Activated CD4-positive, alpha-beta T cell treated with anti-CD3 and anti-CD28 coated beads, Interleukin-2, amount 10 ng/mL, durations not matched to agents 24 days and 14 days (primary cell): ENCODE results near the gene MRPL4. TPM values are rescaled to one million over a fixed set of nuclear protein-coding genes. Genes with fewer than 3 reads are reported as not detected.
"Not testable (repeated sequence)": the region's sequence is repeated elsewhere in the genome, so short reads cannot be mapped to it uniquely, and the experiment has no call there.

Experiments used
- DNase-seq: peaks from one replicate; pipeline ENCODE4 v3.0.0; 2022
- H3K27ac Mint-ChIP-seq: one replicate; pipeline ENCODE4 v1.8.0; 2022; ENCODE audit warnings: mild to moderate bottlenecking, mixed read lengths
- H3K27me3 Mint-ChIP-seq: one replicate; pipeline ENCODE4 v1.8.0; 2022; ENCODE audit warnings: mixed read lengths
- H3K36me3 Mint-ChIP-seq: one replicate; pipeline ENCODE4 v1.8.0; 2022; ENCODE audit warnings: low read depth, mild to moderate bottlenecking, mixed read lengths
- H3K4me1 Mint-ChIP-seq: one replicate; pipeline ENCODE4 v1.8.0; 2021; ENCODE audit warnings: mixed read lengths
- H3K4me3 Mint-ChIP-seq: one replicate; pipeline ENCODE4 v1.8.0; 2022; ENCODE audit warnings: mild to moderate bottlenecking, moderate library complexity, mixed read lengths
- H3K9me3 Mint-ChIP-seq: one replicate; pipeline ENCODE4 v1.8.0; 2021; ENCODE audit warnings: mixed read lengths
- intact Hi-C: fragments of 100-400 bp; cut with micrococcal nuclease; formaldehyde crosslinking; loops from one replicate; pipeline ENCODE4 v1.15.1; 2023
- total RNA-seq: library from RNA; stranded (reverse); gene quantifications from 2 replicates; pipeline ENCODE4 v1.2.3, GENCODE V29; 2022

The MRPL4 gene
- total RNA-seq, 1 donor from 2014 or later, result 174 TPM

DNA sequence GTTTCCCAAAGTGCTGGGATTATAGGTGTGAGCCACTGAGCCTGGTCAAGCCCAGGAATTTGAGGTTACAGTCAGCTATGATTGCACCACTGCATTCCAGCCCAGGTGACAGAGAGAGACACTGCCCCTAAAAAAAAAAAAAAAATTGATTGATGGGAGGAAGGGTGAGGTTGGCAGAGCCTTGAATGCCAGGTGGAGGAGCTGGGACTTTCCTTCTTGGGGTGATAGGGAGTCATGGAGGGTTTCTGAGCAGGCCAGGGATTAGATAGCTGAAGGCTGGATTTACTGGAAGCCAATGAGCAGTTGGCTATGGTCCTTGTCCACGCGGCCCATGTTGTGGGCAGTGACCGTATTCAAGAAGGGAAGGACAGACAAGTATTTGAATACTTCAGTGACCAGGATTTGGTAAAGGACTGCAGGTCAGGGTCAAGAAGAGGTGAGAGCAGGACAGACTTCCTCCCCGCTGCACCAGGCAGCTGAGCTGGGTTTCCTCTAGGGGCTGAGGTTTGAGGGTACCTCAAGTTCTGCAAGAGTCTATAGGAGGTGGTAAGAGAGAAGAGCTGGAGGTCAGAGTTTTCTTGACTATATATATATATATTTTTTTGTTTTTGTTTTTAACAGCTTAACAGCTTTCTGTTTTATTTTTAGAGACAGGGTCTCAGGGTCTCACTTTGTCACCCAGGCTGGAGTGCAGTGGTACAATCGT lies 27.9 kb downstream of the MRPL4 start:
- H3K9me3 Mint-ChIP-seq, result no peaks in the 10 kb centered on the region
- H3K27ac Mint-ChIP-seq, result peak overlapping the region; percentile 74
- H3K4me3 Mint-ChIP-seq, result no peak overlapping the region
- H3K27me3 Mint-ChIP-seq, result no peaks in the 10 kb centered on the region
- DNase-seq, result no peak
- peaks cover 22% of the 10 kb centered on the region for H3K4me1 Mint-ChIP-seq
- intact Hi-C loops, result no loop called here
- peaks cover 60% of the 10 kb centered on the region for H3K36me3 Mint-ChIP-seq

DNA sequence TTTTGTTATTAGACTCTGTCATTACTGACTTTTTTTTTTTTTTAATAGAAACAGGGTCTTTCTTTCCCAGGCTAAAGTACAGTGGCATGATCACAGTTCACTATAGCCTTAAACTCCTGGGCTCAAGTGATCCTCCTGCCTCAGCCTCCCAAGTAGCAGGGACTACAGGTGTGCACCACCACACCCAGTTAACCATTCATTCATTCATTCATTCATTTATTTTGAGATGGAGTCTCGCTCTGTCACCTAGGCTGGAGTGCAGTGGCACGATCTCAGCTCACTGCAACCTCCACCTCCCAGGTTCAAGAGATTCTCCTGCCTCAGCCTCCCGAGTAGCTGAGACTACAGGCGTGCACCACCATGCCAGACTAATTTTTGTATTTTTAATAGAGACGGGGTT lies 30.0 kb downstream of the MRPL4 start:
- H3K27me3 Mint-ChIP-seq, H3K4me3 Mint-ChIP-seq, H3K27ac Mint-ChIP-seq, H3K9me3 Mint-ChIP-seq, DNase-seq, intact Hi-C loops: not testable (repeated sequence)
- Mint-ChIP-seq H3K4me1 (peaks cover 41% of the 10 kb centered on the region), H3K36me3 (peaks cover 70% of the 10 kb centered on the region)

DNA sequence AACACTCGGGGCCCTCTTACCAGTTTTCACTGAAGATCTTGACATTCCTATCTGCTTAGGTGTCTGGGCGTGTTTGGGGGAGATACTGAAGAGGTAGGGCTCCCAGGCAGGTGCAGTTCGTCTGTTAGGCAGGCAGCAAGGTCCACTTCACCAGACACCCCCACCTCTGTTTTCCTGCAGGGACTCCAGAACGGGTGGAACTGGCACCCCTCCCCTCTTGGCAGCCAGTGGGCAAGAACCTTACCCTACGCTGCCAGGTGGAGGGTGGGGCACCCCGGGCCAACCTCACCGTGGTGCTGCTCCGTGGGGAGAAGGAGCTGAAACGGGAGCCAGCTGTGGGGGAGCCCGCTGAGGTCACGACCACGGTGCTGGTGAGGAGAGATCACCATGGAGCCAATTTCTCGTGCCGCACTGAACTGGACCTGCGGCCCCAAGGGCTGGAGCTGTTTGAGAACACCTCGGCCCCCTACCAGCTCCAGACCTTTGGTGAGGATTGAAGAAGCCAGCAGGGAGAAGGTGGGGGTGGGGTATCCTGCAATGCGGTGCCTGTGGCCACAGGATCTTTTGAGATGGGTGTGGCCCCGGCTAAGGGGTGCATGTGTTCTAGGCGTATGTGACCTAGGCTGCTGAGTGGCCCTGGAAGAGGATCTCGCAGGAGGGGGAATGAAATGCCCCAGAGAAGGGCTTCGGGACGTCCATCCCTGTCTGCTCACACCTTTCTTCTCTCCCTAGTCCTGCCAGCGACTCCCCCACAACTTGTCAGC lies 31.5 kb downstream of the MRPL4 start:
- H3K27me3 Mint-ChIP-seq, result peaks cover 4% of the 10 kb centered on the region
- no peak overlapping the region for H3K27ac Mint-ChIP-seq
- H3K4me1 Mint-ChIP-seq, result peaks cover 45% of the 10 kb centered on the region
- DNase-seq, result no peak
- no peaks in the 10 kb centered on the region for H3K9me3 Mint-ChIP-seq
- intact Hi-C loops, result no loop called here
- peaks cover 57% of the 10 kb centered on the region for H3K36me3 Mint-ChIP-seq
- no peak overlapping the region for H3K4me3 Mint-ChIP-seq

DNA sequence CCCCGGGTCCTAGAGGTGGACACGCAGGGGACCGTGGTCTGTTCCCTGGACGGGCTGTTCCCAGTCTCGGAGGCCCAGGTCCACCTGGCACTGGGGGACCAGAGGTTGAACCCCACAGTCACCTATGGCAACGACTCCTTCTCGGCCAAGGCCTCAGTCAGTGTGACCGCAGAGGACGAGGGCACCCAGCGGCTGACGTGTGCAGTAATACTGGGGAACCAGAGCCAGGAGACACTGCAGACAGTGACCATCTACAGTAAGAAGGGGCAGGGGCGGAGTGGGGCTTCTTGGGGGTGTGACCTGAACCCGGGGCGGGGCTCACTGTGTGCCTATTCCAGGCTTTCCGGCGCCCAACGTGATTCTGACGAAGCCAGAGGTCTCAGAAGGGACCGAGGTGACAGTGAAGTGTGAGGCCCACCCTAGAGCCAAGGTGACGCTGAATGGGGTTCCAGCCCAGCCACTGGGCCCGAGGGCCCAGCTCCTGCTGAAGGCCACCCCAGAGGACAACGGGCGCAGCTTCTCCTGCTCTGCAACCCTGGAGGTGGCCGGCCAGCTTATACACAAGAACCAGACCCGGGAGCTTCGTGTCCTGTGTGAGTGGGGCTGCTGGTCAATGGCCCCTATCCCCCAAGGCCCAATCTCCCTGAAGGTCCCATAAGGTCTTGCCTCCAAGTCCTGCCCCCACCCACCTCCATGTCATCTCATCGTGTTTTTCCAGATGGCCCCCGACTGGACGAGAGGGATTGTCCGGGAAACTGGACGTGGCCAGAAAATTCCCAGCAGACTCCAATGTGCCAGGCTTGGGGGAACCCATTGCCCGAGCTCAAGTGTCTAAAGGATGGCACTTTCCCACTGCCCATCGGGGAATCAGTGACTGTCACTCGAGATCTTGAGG lies 32.3 kb downstream of the MRPL4 start:
- intact Hi-C loops, result no loop called here
- no peaks in the 10 kb centered on the region for H3K9me3 Mint-ChIP-seq
- no peak overlapping the region for H3K4me3 Mint-ChIP-seq
- H3K27ac Mint-ChIP-seq, result no peak overlapping the region
- peaks cover 52% of the 10 kb centered on the region for H3K36me3 Mint-ChIP-seq
- H3K4me1 Mint-ChIP-seq, result peaks cover 46% of the 10 kb centered on the region
- peaks cover 10% of the 10 kb centered on the region for H3K27me3 Mint-ChIP-seq
- no peak for DNase-seq

DNA sequence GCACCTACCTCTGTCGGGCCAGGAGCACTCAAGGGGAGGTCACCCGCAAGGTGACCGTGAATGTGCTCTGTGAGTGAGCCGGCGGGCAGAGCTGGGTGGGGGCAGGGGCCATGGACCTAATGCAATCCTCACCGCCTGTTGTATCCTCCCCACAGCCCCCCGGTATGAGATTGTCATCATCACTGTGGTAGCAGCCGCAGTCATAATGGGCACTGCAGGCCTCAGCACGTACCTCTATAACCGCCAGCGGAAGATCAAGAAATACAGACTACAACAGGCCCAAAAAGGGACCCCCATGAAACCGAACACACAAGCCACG lies 32.9 kb downstream of the MRPL4 start:
- Mint-ChIP-seq H3K27ac (peak overlapping the region; percentile 7), H3K4me1 (peaks cover 42% of the 10 kb centered on the region), H3K36me3 (peaks cover 49% of the 10 kb centered on the region), H3K4me3 (peak overlapping the region; percentile 12), H3K9me3 (no peaks in the 10 kb centered on the region), H3K27me3 (peaks cover 10% of the 10 kb centered on the region)
- intact Hi-C loops, result no loop called here
- no peak for DNase-seq

DNA sequence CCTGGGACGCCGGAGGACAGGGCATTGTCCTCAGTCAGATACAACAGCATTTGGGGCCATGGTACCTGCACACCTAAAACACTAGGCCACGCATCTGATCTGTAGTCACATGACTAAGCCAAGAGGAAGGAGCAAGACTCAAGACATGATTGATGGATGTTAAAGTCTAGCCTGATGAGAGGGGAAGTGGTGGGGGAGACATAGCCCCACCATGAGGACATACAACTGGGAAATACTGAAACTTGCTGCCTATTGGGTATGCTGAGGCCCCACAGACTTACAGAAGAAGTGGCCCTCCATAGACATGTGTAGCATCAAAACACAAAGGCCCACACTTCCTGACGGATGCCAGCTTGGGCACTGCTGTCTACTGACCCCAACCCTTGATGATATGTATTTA lies 33.4 kb downstream of the MRPL4 start:
- peaks cover 14% of the 10 kb centered on the region for H3K27me3 Mint-ChIP-seq
- H3K4me3 Mint-ChIP-seq, result peak overlapping the region; percentile 12
- peaks cover 45% of the 10 kb centered on the region for H3K4me1 Mint-ChIP-seq
- intact Hi-C loops, result no loop called here
- peak overlapping the region; percentile 7 for H3K27ac Mint-ChIP-seq
- no peaks in the 10 kb centered on the region for H3K9me3 Mint-ChIP-seq
- H3K36me3 Mint-ChIP-seq, result peaks cover 46% of the 10 kb centered on the region
- DNase-seq, result no peak

DNA sequence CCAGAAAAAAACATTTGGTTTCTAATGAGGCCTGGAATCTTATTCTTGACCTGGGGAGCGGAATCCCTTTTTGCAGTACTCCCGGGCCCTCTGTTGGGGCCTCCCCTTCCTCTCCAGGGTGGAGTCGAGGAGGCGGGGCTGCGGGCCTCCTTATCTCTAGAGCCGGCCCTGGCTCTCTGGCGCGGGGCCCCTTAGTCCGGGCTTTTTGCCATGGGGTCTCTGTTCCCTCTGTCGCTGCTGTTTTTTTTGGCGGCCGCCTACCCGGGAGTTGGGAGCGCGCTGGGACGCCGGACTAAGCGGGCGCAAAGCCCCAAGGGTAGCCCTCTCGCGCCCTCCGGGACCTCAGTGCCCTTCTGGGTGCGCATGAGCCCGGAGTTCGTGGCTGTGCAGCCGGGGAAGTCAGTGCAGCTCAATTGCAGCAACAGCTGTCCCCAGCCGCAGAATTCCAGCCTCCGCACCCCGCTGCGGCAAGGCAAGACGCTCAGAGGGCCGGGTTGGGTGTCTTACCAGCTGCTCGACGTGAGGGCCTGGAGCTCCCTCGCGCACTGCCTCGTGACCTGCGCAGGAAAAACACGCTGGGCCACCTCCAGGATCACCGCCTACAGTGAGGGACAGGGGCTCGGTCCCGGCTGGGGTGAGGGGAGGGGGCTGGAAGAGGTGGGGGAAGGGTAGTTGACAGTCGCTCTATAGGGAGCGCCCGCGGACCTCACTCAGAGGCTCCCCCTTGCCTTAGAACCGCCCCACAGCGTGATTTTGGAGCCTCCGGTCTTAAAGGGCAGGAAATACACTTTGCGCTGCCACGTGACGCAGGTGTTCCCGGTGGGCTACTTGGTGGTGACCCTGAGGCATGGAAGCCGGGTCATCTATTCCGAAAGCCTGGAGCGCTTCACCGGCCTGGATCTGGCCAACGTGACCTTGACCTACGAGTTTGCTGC lies 35.1 kb downstream of the MRPL4 start, which contains the start of gene ICAM4:
Gene ICAM4, plus strand, starts transcription at position 153 of the 935 bp plus-strand sequence. Its CDS starts 58 bp downstream, at position 211.
- intact Hi-C loops, result loop anchor here (1.0 kb wide), 2 partner anchors 8 to 17 kb away; no protein-coding TSS in a partner anchor
- Mint-ChIP-seq H3K4me1 (peaks cover 59% of the 10 kb centered on the region), H3K27me3 (peaks cover 30% of the 10 kb centered on the region), H3K4me3 (peak within 1 kb of the TSS; percentile 67), H3K27ac (peak within 1 kb of the TSS; percentile 26), H3K9me3 (no peaks in the 10 kb centered on the region), H3K36me3 (peaks cover 35% of the 10 kb centered on the region)
- DNase-seq, result peak; percentile 88

DNA sequence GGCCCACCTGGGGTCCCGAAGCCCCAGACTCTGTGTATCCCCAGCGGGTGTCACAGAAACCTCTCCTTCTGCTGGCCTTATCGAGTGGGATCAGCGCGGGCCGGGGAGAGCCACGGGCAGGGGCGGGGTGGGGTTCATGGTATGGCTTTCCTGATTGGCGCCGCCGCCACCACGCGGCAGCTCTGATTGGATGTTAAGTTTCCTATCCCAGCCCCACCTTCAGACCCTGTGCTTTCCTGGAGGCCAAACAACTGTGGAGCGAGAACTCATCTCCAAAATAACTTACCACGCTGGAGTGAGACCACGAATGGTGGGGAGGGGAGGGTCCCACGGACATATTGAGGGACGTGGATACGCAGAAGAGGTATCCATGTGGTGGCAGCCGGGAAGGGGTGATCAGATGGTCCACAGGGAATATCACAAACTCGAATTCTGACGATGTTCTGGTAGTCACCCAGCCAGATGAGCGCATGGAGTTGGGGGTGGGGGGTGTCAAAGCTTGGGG lies 36.7 kb downstream of the MRPL4 start:
- DNase-seq, result peak; percentile 82
- intact Hi-C loops, result no loop called here
- peaks cover 72% of the 10 kb centered on the region for H3K4me1 Mint-ChIP-seq
- H3K27ac Mint-ChIP-seq, result peak overlapping the region; percentile 66
- peak overlapping the region; percentile 88 for H3K4me3 Mint-ChIP-seq
- H3K9me3 Mint-ChIP-seq, result no peaks in the 10 kb centered on the region
- H3K27me3 Mint-ChIP-seq, result peaks cover 41% of the 10 kb centered on the region
- peaks cover 26% of the 10 kb centered on the region for H3K36me3 Mint-ChIP-seq

DNA sequence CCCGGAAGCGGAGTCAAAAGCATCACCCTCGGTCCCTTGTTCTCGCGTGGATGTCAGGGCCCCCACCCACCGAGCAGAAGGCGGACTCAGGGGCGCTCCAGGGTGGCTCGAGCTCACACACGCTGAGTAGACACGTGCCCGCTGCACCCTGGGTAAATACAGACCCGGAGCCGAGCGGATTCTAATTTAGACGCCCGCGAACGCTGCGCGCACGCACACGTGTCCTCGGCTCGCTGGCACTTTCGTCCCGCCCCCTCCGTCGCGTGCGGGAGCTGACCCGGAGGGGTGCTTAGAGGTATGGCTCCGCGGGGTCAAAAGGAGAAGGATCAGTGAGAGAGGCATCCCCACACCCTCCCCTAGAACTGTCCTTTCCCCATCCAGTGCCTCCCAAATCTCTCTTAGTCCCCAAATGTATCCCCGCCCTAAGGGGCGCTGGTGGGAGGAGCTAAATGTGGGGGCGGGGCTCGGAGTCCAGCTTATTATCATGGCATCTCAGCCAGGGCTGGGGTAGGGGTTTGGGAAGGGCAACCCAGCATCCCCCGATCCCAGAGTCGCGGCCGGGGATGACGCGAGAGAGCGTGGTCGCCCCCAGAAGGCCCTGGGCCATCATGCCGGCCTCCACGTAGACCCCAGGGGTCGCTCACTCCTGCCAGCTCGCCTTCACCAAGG lies 37.3 kb downstream of the MRPL4 start:
- peak overlapping the region; percentile 88 for H3K4me3 Mint-ChIP-seq
- peaks cover 22% of the 10 kb centered on the region for H3K36me3 Mint-ChIP-seq
- peaks cover 42% of the 10 kb centered on the region for H3K27me3 Mint-ChIP-seq
- H3K4me1 Mint-ChIP-seq, result peaks cover 73% of the 10 kb centered on the region
- intact Hi-C loops, result no loop called here
- H3K27ac Mint-ChIP-seq, result peak overlapping the region; percentile 66
- H3K9me3 Mint-ChIP-seq, result no peaks in the 10 kb centered on the region
- DNase-seq, result peak; percentile 88

DNA sequence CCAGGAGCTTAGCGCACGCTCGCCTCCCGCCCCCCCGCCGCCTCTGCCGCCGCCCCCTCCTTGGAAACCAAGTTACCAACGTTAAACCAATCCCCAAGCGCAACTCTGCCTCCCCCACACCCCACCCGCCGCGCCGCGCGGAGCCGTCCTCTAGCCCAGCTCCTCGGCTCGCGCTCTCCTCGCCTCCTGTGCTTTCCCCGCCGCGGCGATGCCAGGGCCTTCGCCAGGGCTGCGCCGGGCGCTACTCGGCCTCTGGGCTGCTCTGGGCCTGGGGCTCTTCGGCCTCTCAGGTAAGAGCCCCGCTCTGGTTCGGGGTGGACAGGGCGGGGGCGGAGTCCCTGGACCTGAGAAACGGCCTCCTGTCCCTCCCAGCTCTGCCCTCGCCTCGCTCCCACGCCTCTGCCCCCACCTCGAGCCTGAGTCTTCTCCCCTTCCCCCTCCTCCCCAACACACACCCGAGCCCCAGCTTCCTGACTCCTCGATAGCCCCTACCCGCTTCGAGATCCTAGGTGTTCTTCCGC lies 37.9 kb downstream of the MRPL4 start, which contains the start of gene ICAM5:
Gene ICAM5, plus strand, starts transcription at position 117 of the 521 bp plus-strand sequence. Its CDS starts 92 bp downstream, at position 209.
- Mint-ChIP-seq H3K4me3 (peak within 1 kb of the TSS; percentile 88), H3K4me1 (peaks cover 75% of the 10 kb centered on the region), H3K27me3 (peaks cover 46% of the 10 kb centered on the region), H3K9me3 (no peaks in the 10 kb centered on the region), H3K36me3 (peaks cover 19% of the 10 kb centered on the region), H3K27ac (peak within 1 kb of the TSS; percentile 78)
- intact Hi-C loops, result loop anchor here (1.0 to 5.0 kb wide), 3 partner anchors 20 to 277 kb away; partner anchors contain the start of genes CDKN2D and KRI1
- peak; percentile 81 for DNase-seq

DNA sequence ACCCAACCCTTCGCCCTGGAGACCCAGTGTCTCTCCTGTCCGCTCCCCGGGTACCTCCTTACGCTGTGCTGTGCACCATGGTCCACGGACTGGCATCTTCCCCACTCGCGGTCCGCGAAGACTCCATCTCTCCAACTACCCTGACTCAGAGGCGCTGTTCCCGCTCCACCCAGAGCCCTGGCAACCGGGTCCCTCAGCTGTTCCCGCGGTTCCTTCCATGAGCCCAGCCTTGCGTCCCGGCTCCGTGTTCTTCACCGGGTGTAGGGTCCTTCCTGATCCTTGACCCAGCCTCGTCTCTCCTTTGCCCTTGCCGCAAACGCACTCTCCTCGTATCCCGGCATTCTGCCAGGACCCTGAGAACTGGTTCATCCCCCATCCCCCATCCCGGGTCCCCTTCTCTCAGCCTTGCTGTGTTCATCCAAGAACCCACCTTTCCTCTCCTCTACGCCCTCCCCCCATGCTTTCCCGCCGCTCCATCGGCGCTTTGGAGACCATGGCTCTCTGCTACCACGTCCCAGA lies 38.4 kb downstream of the MRPL4 start:
- H3K4me1 Mint-ChIP-seq, result peaks cover 70% of the 10 kb centered on the region
- no peaks in the 10 kb centered on the region for H3K9me3 Mint-ChIP-seq
- intact Hi-C loops, result loop anchor here (1.0 to 5.0 kb wide), 3 partner anchors 20 to 277 kb away; partner anchors contain the start of genes CDKN2D and KRI1
- H3K27ac Mint-ChIP-seq, result peak overlapping the region; percentile 78
- peaks cover 14% of the 10 kb centered on the region for H3K36me3 Mint-ChIP-seq
- DNase-seq, result peak; percentile 74
- peaks cover 47% of the 10 kb centered on the region for H3K27me3 Mint-ChIP-seq
- H3K4me3 Mint-ChIP-seq, result peak overlapping the region; percentile 88
